Measurements from ENCODE around the gene PPM1N.
A peak's percentile ranks its signal among the peaks of the same experiment; 100 is the strongest.

PPM1N gene

DNA sequence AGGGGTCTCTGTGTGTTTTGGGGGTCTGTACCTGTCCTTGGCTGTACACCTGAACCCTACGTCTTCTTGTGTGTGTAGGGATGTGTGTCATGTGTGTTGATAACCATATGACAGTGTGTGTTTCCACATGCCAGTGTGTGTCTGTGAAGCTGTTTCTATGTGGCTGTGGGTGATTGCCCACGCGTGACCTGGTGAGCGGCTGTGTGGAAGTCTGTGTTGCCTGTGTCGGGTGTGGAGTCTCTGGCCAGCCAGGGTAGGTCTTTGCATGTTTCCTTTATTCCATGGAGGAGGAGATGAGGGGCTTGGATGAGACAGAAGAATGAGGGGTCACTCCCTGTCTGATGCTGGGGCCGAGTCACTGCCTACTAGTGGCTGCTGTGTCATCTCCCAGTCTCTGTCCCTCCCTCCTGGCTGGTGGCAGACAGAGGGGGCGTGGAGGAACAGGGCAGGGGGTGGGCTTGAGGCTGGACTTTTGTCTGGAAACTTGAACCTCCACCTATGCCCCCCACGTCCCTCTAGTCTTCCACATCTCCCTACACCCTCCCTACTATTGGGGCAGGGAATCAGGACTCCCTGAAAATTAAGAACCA lies 33.3 kb upstream of the PPM1N start:
- H3K4me1 ChIP-seq (ENCODE audit: low read length): no peaks in the 10 kb centered on the region
- TF ChIP-seq EZH2 (optimal IDR thresholded peaks at IDR 0.05; ENCODE audit: low read depth, low read length) (no peak), EZH2phosphoT487 (IDR thresholded peaks at IDR 0.05; ENCODE audit: low read length) (no peak), CTCF (IDR thresholded peaks at IDR 0.05; ENCODE audit: low read length) (no peak)
- no peak overlapping the region for H3K27ac ChIP-seq (ENCODE audit: low read length)
- H3K9me2 ChIP-seq (replicated peaks; ENCODE audit: insufficient read depth, low read length): no peaks in the 10 kb centered on the region
- no peaks in the 10 kb centered on the region for H3K9me3 ChIP-seq (replicated peaks; ENCODE audit: insufficient read depth, low read length)
- peaks cover 14% of the 10 kb centered on the region; the same call in 1 of the 2 replicates for H3F3A ChIP-seq (ENCODE audit: insufficient read depth, low read length)
- H2AFZ ChIP-seq (ENCODE audit: low read length): no peak overlapping the region
- peaks cover 6% of the 10 kb centered on the region for H3K27me3 ChIP-seq (replicated peaks; ENCODE audit: insufficient read depth, low read length)
- no peaks in the 10 kb centered on the region for H3K36me3 ChIP-seq (replicated peaks; ENCODE audit: insufficient read depth, low read length)
- H4K20me1 ChIP-seq (ENCODE audit: insufficient read depth, low read length): no peaks in the 10 kb centered on the region
- no peak overlapping the region for H3K4me3 ChIP-seq (ENCODE audit: low read length)
- H3K79me2 ChIP-seq (ENCODE audit: low read length): no peaks in the 10 kb centered on the region
- no peak overlapping the region for H3K9ac ChIP-seq (ENCODE audit: low read length)
- no peak for DNase-seq
- no peak overlapping the region for H3K4me2 ChIP-seq (ENCODE audit: low read depth, low read length)

- Histone ChIP-seq H3K9me2 (replicated peaks; ENCODE audit: insufficient read depth, low read length) (no peaks in the 10 kb centered on the region), H3K79me2 (ENCODE audit: low read length) (no peaks in the 10 kb centered on the region), H4K20me1 (ENCODE audit: insufficient read depth, low read length) (no peaks in the 10 kb centered on the region), H3K4me1 (ENCODE audit: low read length) (no peaks in the 10 kb centered on the region), H3F3A (ENCODE audit: insufficient read depth, low read length) (peaks cover 14% of the 10 kb centered on the region; the same call in 1 of the 2 replicates), H3K9ac (ENCODE audit: low read length) (peak overlapping the region; percentile 90), H3K9me3 (replicated peaks; ENCODE audit: insufficient read depth, low read length) (no peaks in the 10 kb centered on the region), H3K4me3 (ENCODE audit: low read length) (peak overlapping the region; percentile 83), H2AFZ (ENCODE audit: low read length) (peak overlapping the region; percentile 77), H3K4me2 (ENCODE audit: low read depth, low read length) (peak overlapping the region; percentile 90), H3K36me3 (replicated peaks; ENCODE audit: insufficient read depth, low read length) (no peaks in the 10 kb centered on the region), H3K27me3 (replicated peaks; ENCODE audit: insufficient read depth, low read length) (peaks cover 6% of the 10 kb centered on the region), H3K27ac (ENCODE audit: low read length) (peak overlapping the region; percentile 82; the same call in 1 of the 2 replicates)
- DNase-seq: no peak
- TF ChIP-seq CTCF (IDR thresholded peaks at IDR 0.05; ENCODE audit: low read length): no peak
- no peak for TF ChIP-seq EZH2 (optimal IDR thresholded peaks at IDR 0.05; ENCODE audit: low read depth, low read length)
- no peak for TF ChIP-seq EZH2phosphoT487 (IDR thresholded peaks at IDR 0.05; ENCODE audit: low read length)
Observed at GRCh38 chr19:45467115-45467455, 31.2 kb upstream of the PPM1N start.

- peaks cover 14% of the 10 kb centered on the region; the same call in 1 of the 2 replicates for H3F3A ChIP-seq (ENCODE audit: insufficient read depth, low read length)
- DNase-seq: peak; percentile 96
- H3K36me3 ChIP-seq (replicated peaks; ENCODE audit: insufficient read depth, low read length): no peaks in the 10 kb centered on the region
- H3K27me3 ChIP-seq (replicated peaks; ENCODE audit: insufficient read depth, low read length): peaks cover 6% of the 10 kb centered on the region
- TF ChIP-seq CTCF (IDR thresholded peaks at IDR 0.05; ENCODE audit: low read length) (no peak), EZH2phosphoT487 (IDR thresholded peaks at IDR 0.05; ENCODE audit: low read length) (no peak), EZH2 (optimal IDR thresholded peaks at IDR 0.05; ENCODE audit: low read depth, low read length) (no peak)
- H4K20me1 ChIP-seq (ENCODE audit: insufficient read depth, low read length): no peaks in the 10 kb centered on the region
- peak within 1 kb of the TSS; percentile 90 for H3K9ac ChIP-seq (ENCODE audit: low read length)
- H3K9me2 ChIP-seq (replicated peaks; ENCODE audit: insufficient read depth, low read length): no peaks in the 10 kb centered on the region
- peak within 1 kb of the TSS; percentile 83 for H3K4me3 ChIP-seq (ENCODE audit: low read length)
- H3K4me1 ChIP-seq (ENCODE audit: low read length): no peaks in the 10 kb centered on the region
- H3K9me3 ChIP-seq (replicated peaks; ENCODE audit: insufficient read depth, low read length): no peaks in the 10 kb centered on the region
- peak within 1 kb of the TSS; percentile 77 for H2AFZ ChIP-seq (ENCODE audit: low read length)
- no peaks in the 10 kb centered on the region for H3K79me2 ChIP-seq (ENCODE audit: low read length)
- H3K4me2 ChIP-seq (ENCODE audit: low read depth, low read length): peak within 1 kb of the TSS; percentile 90
- peak within 1 kb of the TSS; percentile 82; the same call in 1 of the 2 replicates for H3K27ac ChIP-seq (ENCODE audit: low read length)
Observed at GRCh38 chr19:45467456-45468158, 30.6 kb upstream of the PPM1N start, which contains the start of gene FOSB. Gene FOSB (plus strand): TSS chr19:45467996. CDS start chr19:45468587, 591 bp downstream.
